Fibroblast of villous mesenchyme (primary cell): ENCODE measurements around the gene TMTC1. TPM values are rescaled to one million over a fixed set of nuclear protein-coding genes. Genes with fewer than 3 reads are reported as not detected.
A peak's percentile ranks its signal among the peaks of the same experiment; 100 is the strongest.
"Not testable (repeated sequence)": the region's sequence is repeated elsewhere in the genome, so short reads cannot be mapped to it uniquely, and the experiment has no call there.

Experiments
- DNase-seq: peaks from one replicate; pipeline ENCODE4 v3.0.0-alpha.2; 2010; ENCODE audit warnings: low read depth
- H3K4me3 ChIP-seq: 2 replicates; pipeline ENCODE4 v1.5.1; 2011; ENCODE audit warnings: low read depth, mild to moderate bottlenecking, low read length
- total RNA-seq: library from RNA; depleted of rRNA; stranded (reverse); fragments of >200 nt; gene quantifications from 2 replicates; pipeline ENCODE4 v1.2.3, GENCODE V29; 2012
- TF ChIP-seq, protein P1 (sequence below): IDR thresholded peaks from 2 replicates; pipeline ENCODE4 v1.5.1; 2012; ENCODE audit warnings: low read depth, mild to moderate bottlenecking, low read length; ENCODE audit not compliant: insufficient read depth

TMTC1 gene
- total RNA-seq, 1 donor, result 33.2 TPM

DNA sequence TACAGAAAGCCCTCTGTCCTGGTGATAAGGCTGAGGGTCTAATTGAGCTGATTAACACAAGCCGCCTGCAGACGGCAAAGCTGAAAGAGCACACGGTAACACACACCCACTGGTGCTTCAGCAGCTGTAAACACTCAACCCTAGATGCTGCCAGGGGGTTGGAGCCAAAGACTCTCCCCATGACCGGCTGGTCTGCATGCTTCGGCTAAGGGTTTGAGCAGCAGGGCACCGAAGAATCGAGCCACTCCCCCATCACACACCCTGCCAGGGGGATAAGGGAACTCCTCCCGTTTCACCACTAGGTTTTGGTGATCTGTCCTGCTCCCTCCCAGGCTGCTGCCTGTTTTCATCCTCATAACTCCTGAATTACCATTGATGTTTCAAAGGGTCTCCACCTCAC lies 145.2 kb downstream of the TMTC1 start:
- TF ChIP-seq, protein P1, sequence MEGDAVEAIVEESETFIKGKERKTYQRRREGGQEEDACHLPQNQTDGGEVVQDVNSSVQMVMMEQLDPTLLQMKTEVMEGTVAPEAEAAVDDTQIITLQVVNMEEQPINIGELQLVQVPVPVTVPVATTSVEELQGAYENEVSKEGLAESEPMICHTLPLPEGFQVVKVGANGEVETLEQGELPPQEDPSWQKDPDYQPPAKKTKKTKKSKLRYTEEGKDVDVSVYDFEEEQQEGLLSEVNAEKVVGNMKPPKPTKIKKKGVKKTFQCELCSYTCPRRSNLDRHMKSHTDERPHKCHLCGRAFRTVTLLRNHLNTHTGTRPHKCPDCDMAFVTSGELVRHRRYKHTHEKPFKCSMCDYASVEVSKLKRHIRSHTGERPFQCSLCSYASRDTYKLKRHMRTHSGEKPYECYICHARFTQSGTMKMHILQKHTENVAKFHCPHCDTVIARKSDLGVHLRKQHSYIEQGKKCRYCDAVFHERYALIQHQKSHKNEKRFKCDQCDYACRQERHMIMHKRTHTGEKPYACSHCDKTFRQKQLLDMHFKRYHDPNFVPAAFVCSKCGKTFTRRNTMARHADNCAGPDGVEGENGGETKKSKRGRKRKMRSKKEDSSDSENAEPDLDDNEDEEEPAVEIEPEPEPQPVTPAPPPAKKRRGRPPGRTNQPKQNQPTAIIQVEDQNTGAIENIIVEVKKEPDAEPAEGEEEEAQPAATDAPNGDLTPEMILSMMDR, result no peak
- DNase-seq, result no peak
- H3K4me3 ChIP-seq, result no peak overlapping the region

DNA sequence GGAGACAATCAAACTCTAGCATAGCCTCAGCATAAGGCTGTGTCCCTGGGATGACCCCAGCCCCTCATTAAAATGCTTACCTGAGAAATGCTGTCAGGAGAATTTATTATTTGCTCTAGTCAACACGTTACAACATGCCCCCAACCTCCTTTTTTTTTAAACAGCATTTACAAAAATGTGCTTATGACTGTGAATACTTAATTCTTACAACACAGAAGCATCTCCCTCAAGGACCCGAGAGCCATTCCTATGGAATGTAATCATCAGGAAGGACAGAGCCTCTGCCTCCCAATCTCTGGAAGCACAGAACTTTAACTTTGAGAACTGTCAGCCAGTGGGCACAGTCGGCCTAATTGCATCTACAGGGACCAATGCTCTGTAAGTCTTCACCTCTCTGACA lies 149.7 kb downstream of the TMTC1 start:
- peak; percentile 53 for DNase-seq
- TF ChIP-seq, protein P1, result no peak
- no peak overlapping the region for H3K4me3 ChIP-seq

DNA sequence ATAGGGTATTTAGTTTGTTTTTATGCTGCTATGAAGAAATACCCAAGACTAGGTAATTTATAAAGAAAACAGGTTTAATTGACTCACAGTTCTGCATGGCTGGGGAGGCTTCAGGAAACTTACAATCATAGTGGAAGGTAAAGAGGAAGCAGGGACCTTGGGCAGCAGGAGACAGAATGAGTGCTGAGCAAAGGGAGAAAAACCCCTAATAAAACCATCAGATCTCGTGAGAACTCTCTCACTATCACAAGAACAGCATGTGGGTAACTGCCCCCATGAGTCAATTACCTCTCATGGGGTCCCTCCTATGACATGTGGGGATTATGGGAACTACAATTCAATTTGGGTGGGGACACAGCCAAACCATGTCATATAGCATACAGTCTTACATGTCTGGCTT lies 153.6 kb downstream of the TMTC1 start:
- H3K4me3 ChIP-seq, DNase-seq: not testable (repeated sequence)

DNA sequence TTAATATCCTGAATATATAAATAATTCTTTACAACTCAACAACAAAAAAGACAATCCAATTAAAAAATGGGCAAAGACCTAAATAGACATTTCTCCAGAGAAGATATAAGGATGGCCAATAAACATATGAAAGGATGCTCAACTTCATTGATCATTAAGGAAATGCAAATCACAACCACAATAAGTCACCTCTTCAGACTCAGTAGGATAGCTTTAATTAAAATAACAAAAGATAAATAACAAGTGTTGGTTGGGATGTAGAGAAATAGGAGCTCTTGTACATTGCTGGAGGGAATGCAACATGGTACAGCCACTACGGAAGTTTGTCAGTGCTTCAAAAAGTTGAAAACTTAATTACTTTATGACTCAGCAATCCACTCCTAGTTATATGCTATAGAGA lies 156.5 kb downstream of the TMTC1 start:
- no peak overlapping the region for H3K4me3 ChIP-seq
- TF ChIP-seq, protein P1, result no peak
- DNase-seq, result no peak

DNA sequence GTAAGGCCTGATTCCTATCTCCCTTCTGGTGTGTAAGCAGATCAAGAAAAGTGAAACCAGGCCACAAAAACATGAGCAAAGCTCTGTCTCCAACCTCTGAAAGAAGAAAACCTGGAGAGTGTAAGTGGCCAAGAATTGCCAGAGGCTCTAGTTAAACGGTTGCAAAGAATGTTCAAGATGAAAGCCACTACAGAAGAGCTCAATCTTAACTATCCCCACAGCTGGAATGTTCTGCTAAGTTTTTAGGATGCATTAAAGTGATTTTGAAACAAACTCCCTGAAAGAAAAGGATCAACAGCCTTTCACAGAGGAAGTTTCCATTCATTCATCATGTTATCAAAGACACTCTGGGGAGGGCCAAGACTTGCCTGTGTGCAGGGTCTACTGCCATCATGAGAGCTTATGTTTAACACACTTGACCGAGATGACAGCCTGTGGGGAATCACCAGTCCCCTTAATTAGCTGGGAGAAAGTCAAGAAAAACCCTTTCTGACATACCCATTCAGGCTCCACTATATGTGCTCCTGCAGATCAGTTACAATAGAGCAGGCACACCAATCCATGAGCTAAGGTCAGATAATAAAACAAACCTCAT lies 158.3 kb downstream of the TMTC1 start:
- TF ChIP-seq, protein P1, result no peak
- peak; percentile 76 for DNase-seq
- H3K4me3 ChIP-seq, result no peak overlapping the region

DNA sequence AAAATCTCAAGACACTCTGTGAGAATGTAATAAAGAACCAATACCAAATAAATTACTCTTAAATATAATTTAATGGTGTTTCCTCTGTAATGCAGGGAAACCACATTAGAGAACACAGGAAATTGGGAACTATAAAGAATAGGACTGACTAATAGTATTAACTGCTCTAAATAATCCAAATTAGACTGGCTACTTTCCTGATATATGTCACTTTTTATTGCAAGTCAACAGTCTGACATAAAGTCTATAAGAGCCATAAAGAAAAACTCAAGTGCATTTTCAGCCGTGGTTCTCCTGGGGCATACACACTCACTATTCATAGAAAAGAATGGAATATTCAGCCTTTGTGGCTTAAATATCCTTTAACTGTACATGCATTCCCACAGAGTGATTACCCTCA lies 161.5 kb downstream of the TMTC1 start:
- no peak for DNase-seq
- TF ChIP-seq, protein P1, result no peak
- no peak overlapping the region for H3K4me3 ChIP-seq

DNA sequence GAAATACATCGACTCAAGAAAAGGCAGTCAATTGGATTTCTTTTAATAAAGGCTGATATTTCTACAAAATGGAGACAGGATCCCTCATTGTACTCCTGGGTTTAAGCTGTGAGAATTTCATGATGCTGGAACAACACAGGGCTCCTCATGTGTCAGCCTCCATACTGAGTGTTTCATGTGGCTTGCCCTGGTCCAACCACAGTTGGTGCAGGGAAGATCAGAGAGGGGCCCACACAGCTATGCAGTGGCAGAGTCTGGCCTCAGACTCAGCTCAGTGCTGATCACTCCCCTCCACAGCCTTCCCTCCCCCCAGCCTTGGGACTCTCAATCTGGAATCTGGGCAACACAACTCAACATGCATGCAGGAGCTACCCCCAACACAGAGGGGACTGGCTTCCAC lies 163.7 kb downstream of the TMTC1 start:
- no peak for DNase-seq
- H3K4me3 ChIP-seq, result no peak overlapping the region
- TF ChIP-seq, protein P1, result no peak
